ENCODE results near the gene CST5. TPM values are rescaled to one million over a fixed set of nuclear protein-coding genes. Genes with fewer than 3 reads are reported as not detected.

The CST5 gene
- total and polyA plus RNA-seq, 2 donors (not counting 3 experiments of a cell fraction or from before 2014, with no cell fraction given) = not detected

DNA sequence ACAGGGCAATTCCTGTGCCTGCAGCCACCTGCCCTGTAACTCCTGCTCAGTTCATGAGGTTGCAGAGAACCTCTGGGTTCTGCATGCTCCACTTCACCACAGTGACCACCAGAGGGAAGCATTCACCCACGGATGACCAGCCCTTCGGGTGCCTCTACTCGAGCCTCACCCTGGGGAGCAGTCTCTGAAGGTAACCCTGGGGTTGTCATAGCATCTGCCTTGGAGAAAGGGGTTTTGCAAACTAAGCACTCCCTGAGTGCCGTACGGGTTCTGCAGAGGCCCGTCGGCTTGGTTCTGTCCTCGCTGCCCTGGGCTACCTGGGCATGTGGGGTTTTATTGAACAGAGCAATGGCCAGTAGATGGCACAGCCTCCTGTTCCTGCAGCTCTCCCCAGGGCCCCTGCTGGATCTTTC, 10.2 kb upstream of the CST5 start:
- TF ChIP-seq, protein P1, sequence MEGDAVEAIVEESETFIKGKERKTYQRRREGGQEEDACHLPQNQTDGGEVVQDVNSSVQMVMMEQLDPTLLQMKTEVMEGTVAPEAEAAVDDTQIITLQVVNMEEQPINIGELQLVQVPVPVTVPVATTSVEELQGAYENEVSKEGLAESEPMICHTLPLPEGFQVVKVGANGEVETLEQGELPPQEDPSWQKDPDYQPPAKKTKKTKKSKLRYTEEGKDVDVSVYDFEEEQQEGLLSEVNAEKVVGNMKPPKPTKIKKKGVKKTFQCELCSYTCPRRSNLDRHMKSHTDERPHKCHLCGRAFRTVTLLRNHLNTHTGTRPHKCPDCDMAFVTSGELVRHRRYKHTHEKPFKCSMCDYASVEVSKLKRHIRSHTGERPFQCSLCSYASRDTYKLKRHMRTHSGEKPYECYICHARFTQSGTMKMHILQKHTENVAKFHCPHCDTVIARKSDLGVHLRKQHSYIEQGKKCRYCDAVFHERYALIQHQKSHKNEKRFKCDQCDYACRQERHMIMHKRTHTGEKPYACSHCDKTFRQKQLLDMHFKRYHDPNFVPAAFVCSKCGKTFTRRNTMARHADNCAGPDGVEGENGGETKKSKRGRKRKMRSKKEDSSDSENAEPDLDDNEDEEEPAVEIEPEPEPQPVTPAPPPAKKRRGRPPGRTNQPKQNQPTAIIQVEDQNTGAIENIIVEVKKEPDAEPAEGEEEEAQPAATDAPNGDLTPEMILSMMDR (IDR thresholded peaks at IDR 0.05; ENCODE audit: extremely low read depth in 1 of 2, insufficient read depth in 1 of 2, low read depth in 1 of 2, low read length in 2 of 2) = peak; percentile 63 to 73
- no peak for TF ChIP-seq POLR2AphosphoS5 (IDR thresholded peaks at IDR 0.05; ENCODE audit: insufficient read depth, low read depth, low read length)
- no TSS peak for BruUV-seq (replicated peaks)
- peak; percentile 42 for DNase-seq (ENCODE audit: low read depth, low spot score)
- no peak overlapping the region for H3K4me2 ChIP-seq (ENCODE audit: insufficient read depth, low read length)
- no peak overlapping the region for H2AFZ ChIP-seq (ENCODE audit: low read depth, low read length)
- POLR2A ChIA-PET = no interaction called here
- no peaks in the 10 kb centered on the region for H3K9me3 ChIP-seq (replicated peaks; ENCODE audit: control insufficient read depth, insufficient read depth, low read length)
- no peaks in the 10 kb centered on the region for H3K79me2 ChIP-seq (ENCODE audit: control insufficient read depth, insufficient read depth, low read length)
- FAIRE-seq = peak; percentile 89
- intact Hi-C loops (cut with micrococcal nuclease) (loop anchor here (1.0 to 10.0 kb wide), 5 partner anchors 105 to 275 kb away; no protein-coding TSS in a partner anchor), dilution Hi-C loops (cut with MboI; ENCODE audit: extremely low pct_ligation_motif_present, low sequenced_read_pairs) (no loop called here)
- H3K4me1 ChIP-seq (ENCODE audit: control insufficient read depth, extremely low read depth, insufficient read depth, low read length) = no peaks in the 10 kb centered on the region
- H3K27me3 ChIP-seq (ENCODE audit: control insufficient read depth in 2 of 2, insufficient read depth in 2 of 2, low read length in 2 of 2) = no peaks in the 10 kb centered on the region
- H4K20me1 ChIP-seq (replicated peaks; ENCODE audit: control insufficient read depth, extremely low read depth, insufficient read depth, low read length) = no peaks in the 10 kb centered on the region
- H3K36me3 ChIP-seq (ENCODE audit: control insufficient read depth in 2 of 2, extremely low read depth in 1 of 2, insufficient read depth in 2 of 2, low read length in 2 of 2) = no peaks in the 10 kb centered on the region
- CTCF ChIA-PET = interaction anchor here (1.2 to 2.9 kb wide), 3 partner anchors 221 to 1028 kb away, joined by 3 to 10 read pairs (median 3); no protein-coding TSS in a partner anchor
- H3K9ac ChIP-seq (replicated peaks; ENCODE audit: extremely low read depth, insufficient read depth, low read length) = no peak overlapping the region
- H3K4me3 ChIP-seq (replicated peaks in 1 of 3; ENCODE audit: insufficient read depth in 1 of 3, low read depth in 1 of 3, low read length in 3 of 3) = no peak overlapping the region
- no peaks in the 10 kb centered on the region for H3K9me1 ChIP-seq (replicated peaks; ENCODE audit: control insufficient read depth, extremely low read depth, insufficient read depth, low read length)
- H3K27ac ChIP-seq (ENCODE audit: insufficient read depth, low read depth, low read length) = no peak overlapping the region

DNA sequence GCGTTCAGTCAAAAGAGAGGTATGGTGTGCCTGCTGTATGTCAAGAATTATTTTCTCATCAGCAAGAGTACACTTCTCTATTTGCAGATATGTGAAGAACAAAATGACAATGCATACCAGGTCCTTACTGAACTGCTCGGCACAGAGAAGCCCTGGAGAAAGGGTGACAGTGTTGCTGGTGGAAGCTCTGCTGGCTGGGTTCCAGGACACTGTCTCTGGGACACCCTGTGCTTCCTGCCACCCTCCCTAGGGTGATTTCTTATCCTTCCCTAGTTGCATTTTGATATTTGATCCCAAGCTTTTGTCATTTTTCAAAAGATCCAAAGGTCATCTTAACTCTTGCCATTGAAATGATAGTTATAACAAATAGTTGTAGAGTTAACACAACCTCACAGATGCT, 8.3 kb upstream of the CST5 start:
- intact Hi-C loops (cut with micrococcal nuclease) = loop anchor here (2.0 to 10.0 kb wide), 4 partner anchors 107 to 219 kb away; no protein-coding TSS in a partner anchor
- FAIRE-seq = no peak
- CTCF ChIA-PET = interaction anchor here (2.9 kb wide), 1 partner anchor 1030 kb away, joined by 10 read pairs; no protein-coding TSS in a partner anchor

More for the DNA sequence above, 8.3 kb upstream of the CST5 start:
- TF ChIP-seq JUN (IDR thresholded peaks at IDR 0.05; ENCODE audit: borderline replicate concordance, insufficient read depth, insufficient read length, low read depth) (no peak), POLR2AphosphoS5 (IDR thresholded peaks at IDR 0.05; ENCODE audit: insufficient read depth, low read depth, low read length) (no peak), GATA2 (IDR thresholded peaks at IDR 0.05; ENCODE audit: insufficient read depth, insufficient read length, low read depth, low read length) (no peak), EZH2 (IDR thresholded peaks at IDR 0.05; ENCODE audit: borderline replicate concordance, low read depth, low read length, severe bottlenecking) (no peak), MYC (IDR thresholded peaks at IDR 0.05; ENCODE audit: low read depth, low read length) (no peak), POLR2A (IDR thresholded peaks at IDR 0.05; ENCODE audit: low read depth, low read length) (no peak), FOS (IDR thresholded peaks at IDR 0.05; ENCODE audit: borderline replicate concordance, insufficient read depth, low read length) (no peak)
- TF ChIP-seq, protein P2, sequence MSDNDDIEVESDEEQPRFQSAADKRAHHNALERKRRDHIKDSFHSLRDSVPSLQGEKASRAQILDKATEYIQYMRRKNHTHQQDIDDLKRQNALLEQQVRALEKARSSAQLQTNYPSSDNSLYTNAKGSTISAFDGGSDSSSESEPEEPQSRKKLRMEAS (IDR thresholded peaks at IDR 0.05; ENCODE audit: insufficient read depth, insufficient read length) = no peak
- TF ChIP-seq, protein P1 (IDR thresholded peaks at IDR 0.05; ENCODE audit: extremely low read depth in 1 of 2, insufficient read depth in 1 of 2, low read depth in 1 of 2, low read length in 2 of 2) = no peak
- Histone ChIP-seq H3K36me3 (ENCODE audit: control insufficient read depth in 2 of 2, extremely low read depth in 1 of 2, insufficient read depth in 2 of 2, low read length in 2 of 2) (no peaks in the 10 kb centered on the region), H4K20me1 (replicated peaks; ENCODE audit: control insufficient read depth, extremely low read depth, insufficient read depth, low read length) (no peaks in the 10 kb centered on the region), H3K9me3 (replicated peaks; ENCODE audit: control insufficient read depth, insufficient read depth, low read length) (no peaks in the 10 kb centered on the region), H3K9ac (replicated peaks; ENCODE audit: extremely low read depth, insufficient read depth, low read length) (no peak overlapping the region), H3K27me3 (ENCODE audit: control insufficient read depth in 2 of 2, insufficient read depth in 2 of 2, low read length in 2 of 2) (no peaks in the 10 kb centered on the region), H2AFZ (ENCODE audit: low read depth, low read length) (no peak overlapping the region), H3K79me2 (ENCODE audit: control insufficient read depth, insufficient read depth, low read length) (no peaks in the 10 kb centered on the region), H3K27ac (ENCODE audit: insufficient read depth, low read depth, low read length) (no peak overlapping the region), H3K4me3 (replicated peaks in 1 of 3; ENCODE audit: insufficient read depth in 1 of 3, low read depth in 1 of 3, low read length in 3 of 3) (no peak overlapping the region), H3K4me2 (ENCODE audit: insufficient read depth, low read length) (no peak overlapping the region), H3K4me1 (ENCODE audit: control insufficient read depth, extremely low read depth, insufficient read depth, low read length) (no peaks in the 10 kb centered on the region), H3K9me1 (replicated peaks; ENCODE audit: control insufficient read depth, extremely low read depth, insufficient read depth, low read length) (no peaks in the 10 kb centered on the region)
- DNase-seq (ENCODE audit: low read depth, low spot score) = no peak
- no TSS peak for BruUV-seq (replicated peaks)
- dilution Hi-C loops (cut with MboI; ENCODE audit: extremely low pct_ligation_motif_present, low sequenced_read_pairs) = no loop called here
- POLR2A ChIA-PET = no interaction called here

All from endothelial cell of umbilical vein (primary cell).